ENCODE data around the gene KDM8. TPM values are rescaled to one million over a fixed set of nuclear protein-coding genes. Genes with fewer than 3 reads are reported as not detected.

KDM8 gene
- total and polyA plus RNA-seq, 9 of the 15 experiments (the other 6 are each of a cell fraction or from before 2014, with no cell fraction given) = 0.61 to 9.1 (median 5.4) TPM

- no peak for TF ChIP-seq ZNF511 (CRISPR knock-in tag; IDR thresholded peaks at IDR 0.05)
- TF ChIP-seq GATAD2B (IDR thresholded peaks at IDR 0.05; ENCODE audit: borderline replicate concordance) = no peak
- peak; percentile 45; the same call in 1 of the 2 replicates for TF ChIP-seq ATF3 (IDR thresholded peaks at IDR 0.05)
- 0 out of 2 replicates have a peak, but pooled peaks have one; percentile 39 for TF ChIP-seq ATF3 (CRISPR knock-in tag; conservative IDR thresholded peaks at IDR 0.05)
- TF ChIP-seq ZNF280B (CRISPR knock-in tag; IDR thresholded peaks at IDR 0.05) = no peak
- TF ChIP-seq ZNF232 (CRISPR knock-in tag; IDR thresholded peaks at IDR 0.05) = no peak
- no peak for TF ChIP-seq HNRNPH1 (optimal IDR thresholded peaks at IDR 0.05; ENCODE audit: low read depth, low read length)
- peak in 1 of 2 experiments; percentile 34; a peak in 3 of 4 replicates for TF ChIP-seq FOXA3 (CRISPR knock-in tag; conservative IDR thresholded peaks at IDR 0.05 in 1 of 2, IDR thresholded peaks at IDR 0.05 in 1 of 2)
- TF ChIP-seq MITF (IDR thresholded peaks at IDR 0.05) = peak; percentile 69; the same call in 1 of the 2 replicates
- TF ChIP-seq BRD4 (IDR thresholded peaks at IDR 0.05) = no peak
- TF ChIP-seq ID3 (CRISPR knock-in tag; IDR thresholded peaks at IDR 0.05) = no peak
- peak; percentile 51; the same call in 1 of the 2 replicates for TF ChIP-seq ID3 (tag; IDR thresholded peaks at IDR 0.05)
- TF ChIP-seq NFYB (IDR thresholded peaks at IDR 0.05; ENCODE audit: extremely low read depth, insufficient read length) = no peak
- TF ChIP-seq L3MBTL2 (IDR thresholded peaks at IDR 0.05) = peak; percentile 91
- no peak for TF ChIP-seq IRF9 (tag; IDR thresholded peaks at IDR 0.05)
- no peak for TF ChIP-seq ZBTB34 (CRISPR knock-in tag; IDR thresholded peaks at IDR 0.05)
- no peak for TF ChIP-seq ZNF561 (CRISPR knock-in tag; conservative IDR thresholded peaks at IDR 0.05)
- TF ChIP-seq SIN3A (IDR thresholded peaks at IDR 0.05; ENCODE audit: borderline replicate concordance in 2 of 2, control insufficient read depth in 1 of 2, low read depth in 2 of 2, low read length in 2 of 2) = no peak; a peak in 1 of 4 replicates
- TF ChIP-seq ZFPM2 (CRISPR knock-in tag; IDR thresholded peaks at IDR 0.05) = no peak
Observed at GRCh38 chr16:27235055-27235937, 32.0 kb downstream of the KDM8 start (continued).

All from K562 (cell line).